HCT116 (cell line): Measurements from ENCODE around the gene SYNE1. TPM values are rescaled to one million over a fixed set of nuclear protein-coding genes. Genes with fewer than 3 reads are reported as not detected.

Experiments
- ATAC-seq: fragments of 200-7000 bp; cut with Tn5 transposase; 2 replicates; pipeline ENCODE4 v1.9.1; 2020; ENCODE audit warnings: mild to moderate bottlenecking, moderate library complexity
- BruUV-seq: library from RNA; stranded (reverse); fragments of 400-500 nt; replicated peaks from 2 replicates; lab custom pipeline; 2021; lab: Mats Ljungman, UMichigan
- CTCF ChIA-PET: fragments of 300-600 bp; sonication (Branson Sonifier 250); formaldehyde crosslinking; loops from one replicate; lab custom pipeline; 2021; ENCODE audit warnings: antibody characterized with exemption; lab: Charles Lee
- POLR2A ChIA-PET: fragments of 300-600, 350-600 bp; sonication (Branson Sonifier 250); formaldehyde crosslinking; loops from one replicate; lab custom pipeline; 2021; ENCODE audit warnings: antibody characterized with exemption; lab: Charles Lee
- RAD21 ChIA-PET, 2 experiments: fragments of 300-600 bp; sonication (Branson Sonifier 250); formaldehyde crosslinking; loops; one replicate each; lab custom pipeline; 2023; ENCODE audit warnings: low total read pairs in 2 of 2; ENCODE audit not compliant: uncharacterized antibody in 2 of 2, unreplicated experiment in 2 of 2, low non-redundant PET in 1 of 2; lab: Charles Lee
- DNase-seq: peaks from one replicate; pipeline ENCODE4 v3.0.0-alpha.2; 2010; ENCODE audit warnings: low read depth, low spot score
- H2AFZ ChIP-seq: fragments of 200-600 bp; shearing (Covaris generic), sonication (generic); 2 replicates; pipeline ENCODE4 v1.6.1; 2017; ENCODE audit warnings: low read depth, mixed run types, mixed read lengths, antibody characterized with exemption, low read length; ENCODE audit not compliant: poor library complexity, severe bottlenecking
- H3K27ac ChIP-seq: 2 replicates; pipeline ENCODE4 v1.5.1; 2012; ENCODE audit warnings: low read depth, low read length
- H3K27me3 ChIP-seq: fragments of 200-600 bp; sonication (generic); 2 replicates; pipeline ENCODE4 v1.6.1; 2016; ENCODE audit warnings: mixed run types, low read length, mixed read lengths; ENCODE audit not compliant: insufficient read depth
- H3K36me3 ChIP-seq, 2 experiments: fragments of 200-500 bp in 1 of 2; fragments of 200-600 bp in 1 of 2; sonication (Bioruptor generic) in 1 of 2; sonication (generic) in 1 of 2; 2 replicates each; pipeline versions ENCODE4 v1.5.1 to v1.6.1; 2014 to 2016; ENCODE audit warnings: low read length in 2 of 2, inconsistent platforms in 1 of 2, mixed read lengths in 1 of 2, mixed run types in 1 of 2; ENCODE audit not compliant: insufficient read depth in 2 of 2, control insufficient read depth in 1 of 2
- H3K4me1 ChIP-seq, 2 experiments: fragments of 200-600 bp in 1 of 2; sonication (generic) in 1 of 2; 2 replicates each; pipeline versions ENCODE4 v1.5.1 to v1.6.1; 2012 to 2017; ENCODE audit warnings: low read length in 2 of 2, inconsistent platforms in 1 of 2, mild to moderate bottlenecking in 1 of 2, mixed read lengths in 1 of 2, mixed run types in 1 of 2, moderate library complexity in 1 of 2; ENCODE audit not compliant: insufficient read depth in 2 of 2, control insufficient read depth in 1 of 2
- H3K4me2 ChIP-seq: fragments of 200-600 bp; sonication (generic); 2 replicates; pipeline ENCODE4 v1.6.1; 2017; ENCODE audit warnings: mixed run types, low read length, mixed read lengths
- H3K4me3 ChIP-seq, 2 experiments: fragments of 200-600 bp in 1 of 2; sonication (generic) in 1 of 2; replicated peaks in 1 of 2; 2 replicates each; pipeline ENCODE4 v1.5.1; 2011 to 2016; ENCODE audit warnings: low read length in 2 of 2, control low read depth in 1 of 2, low read depth in 1 of 2, mild to moderate bottlenecking in 1 of 2, mixed read lengths in 1 of 2, mixed run types in 1 of 2
- H3K79me2 ChIP-seq: fragments of 200-600 bp; sonication (generic); 2 replicates; pipeline ENCODE4 v1.6.1; 2017; ENCODE audit warnings: mild to moderate bottlenecking, mixed run types, low read length, moderate library complexity, mixed read lengths; ENCODE audit not compliant: insufficient read depth
- H3K9ac ChIP-seq: fragments of 200-600 bp; sonication (generic); 2 replicates; pipeline ENCODE4 v1.6.1; 2016; ENCODE audit warnings: low read length, mixed read lengths
- H3K9me2 ChIP-seq: fragments of 200-600 bp; sonication (generic), shearing (Covaris generic); 2 replicates; pipeline ENCODE4 v1.6.1; 2017; ENCODE audit warnings: mixed run types, mild to moderate bottlenecking, moderate library complexity; ENCODE audit not compliant: insufficient read depth
- H3K9me3 ChIP-seq, 2 experiments: fragments of 200-500 bp in 1 of 2; fragments of 200-600 bp in 1 of 2; sonication (Bioruptor generic) in 1 of 2; sonication (generic) in 1 of 2; 2 replicates each; pipeline ENCODE4 v1.6.1; 2014 to 2017; ENCODE audit warnings: low read length in 2 of 2, mixed read lengths in 2 of 2, inconsistent platforms in 1 of 2, low read depth in 1 of 2, mild to moderate bottlenecking in 1 of 2, mixed run types in 1 of 2, moderate library complexity in 1 of 2; ENCODE audit not compliant: control insufficient read depth in 1 of 2, insufficient read depth in 1 of 2
- H4K20me1 ChIP-seq: fragments of 200-600 bp; sonication (generic), shearing (Covaris generic); 2 replicates; pipeline ENCODE4 v1.6.1; 2017; ENCODE audit warnings: mixed run types, mild to moderate bottlenecking, moderate library complexity; ENCODE audit not compliant: insufficient read depth
- ELF1 ChIP-seq: IDR thresholded peaks from 2 replicates; pipeline ENCODE4 v1.6.1; 2012; ENCODE audit warnings: low read depth, borderline replicate concordance
- EZH2 ChIP-seq: fragments of 200-600 bp; sonication (generic); IDR thresholded peaks from 2 replicates; pipeline ENCODE4 v1.6.1; 2017; ENCODE audit warnings: antibody characterized with exemption, mixed run types
- EZH2phosphoT487 ChIP-seq: fragments of 200-600 bp; IDR thresholded peaks from 2 replicates; pipeline ENCODE4 v1.6.1; 2018; ENCODE audit warnings: antibody characterized with exemption, borderline replicate concordance
- JUND ChIP-seq: IDR thresholded peaks from 2 replicates; pipeline ENCODE4 v1.6.1; 2012
- SIN3A ChIP-seq: IDR thresholded peaks from 2 replicates; pipeline ENCODE4 v1.6.1; 2012; ENCODE audit warnings: low read depth
- SP1 ChIP-seq: IDR thresholded peaks from 2 replicates; pipeline ENCODE4 v1.6.1; 2012; ENCODE audit warnings: low read depth
- SRF ChIP-seq: IDR thresholded peaks from 2 replicates; pipeline ENCODE4 v1.6.1; 2012; ENCODE audit warnings: low read depth
- ZBTB33 ChIP-seq: IDR thresholded peaks from 2 replicates; pipeline ENCODE4 v1.6.1; 2011; ENCODE audit warnings: mild to moderate bottlenecking, low read length, moderate library complexity; ENCODE audit not compliant: insufficient replicate concordance; ENCODE audit errors: extremely low read depth
- ZFX ChIP-seq: fragments of 450-650 bp; IDR thresholded peaks from 2 replicates; pipeline ENCODE4 v1.6.1; 2017
- intact Hi-C: fragments of 100-400 bp; cut with micrococcal nuclease; formaldehyde crosslinking; loops from 2 replicates; pipeline ENCODE4 v1.10.0; 2022
- total RNA-seq: library from RNA; stranded (reverse); gene quantifications from one replicate; pipeline ENCODE4 v1.2.1, GENCODE V29; 2021; ENCODE audit not compliant: unreplicated experiment
- TF ChIP-seq, protein P1 (sequence below): IDR thresholded peaks from 2 replicates; pipeline ENCODE4 v1.6.1; 2012

Gene SYNE1
- total RNA-seq, 1 experiment from 2014 or later, result 5.4 TPM

GRCh38 chr6:152609125-152609670, 28.0 kb downstream of the SYNE1 start:
- no TSS peak for BruUV-seq
- ATAC-seq (no peak), DNase-seq (no peak)
- no peak overlapping the region for H3K4me2 ChIP-seq
- POLR2A ChIA-PET, result no interaction called here
- no peak overlapping the region for H2AFZ ChIP-seq
- no peaks in the 10 kb centered on the region for H3K27me3 ChIP-seq
- no peaks in the 10 kb centered on the region for H3K36me3 ChIP-seq
- no peaks in the 10 kb centered on the region for H3K4me1 ChIP-seq
- intact Hi-C loops, result no loop called here
- H3K79me2 ChIP-seq, result no peaks in the 10 kb centered on the region
- no peaks in the 10 kb centered on the region for H3K9me2 ChIP-seq
- no peak overlapping the region for H3K4me3 ChIP-seq
- H3K27ac ChIP-seq, result no peak overlapping the region
- CTCF ChIA-PET, result interaction anchor here (1.5 kb wide), 1 partner anchor 14 kb away, joined by 3 read pairs; no protein-coding TSS in a partner anchor
- H3K9me3 ChIP-seq, result no peaks in the 10 kb centered on the region
- TF ChIP-seq ZFX (no peak), SIN3A (no peak), EZH2phosphoT487 (no peak), JUND (no peak)
- H3K9ac ChIP-seq, result no peak overlapping the region
- RAD21 ChIA-PET, result no interaction called here
- H4K20me1 ChIP-seq, result no peaks in the 10 kb centered on the region

- BruUV-seq, result no TSS peak
- ChIA-PET CTCF (interaction anchor here (1.1 kb wide), 1 partner anchor 10 kb away, joined by 5 read pairs; no protein-coding TSS in a partner anchor), RAD21 (no interaction called here), POLR2A (no interaction called here)
- Histone ChIP-seq H3K36me3 (no peaks in the 10 kb centered on the region), H3K79me2 (no peaks in the 10 kb centered on the region), H3K4me3 (no peak overlapping the region), H3K4me1 (no peaks in the 10 kb centered on the region), H3K9ac (no peak overlapping the region), H3K9me3 (no peaks in the 10 kb centered on the region), H3K9me2 (no peaks in the 10 kb centered on the region), H3K27me3 (no peaks in the 10 kb centered on the region), H3K4me2 (no peak overlapping the region), H3K27ac (no peak overlapping the region), H4K20me1 (no peaks in the 10 kb centered on the region), H2AFZ (no peak overlapping the region)
- no peak for DNase-seq
- no peak for ATAC-seq
- TF ChIP-seq, protein P1, sequence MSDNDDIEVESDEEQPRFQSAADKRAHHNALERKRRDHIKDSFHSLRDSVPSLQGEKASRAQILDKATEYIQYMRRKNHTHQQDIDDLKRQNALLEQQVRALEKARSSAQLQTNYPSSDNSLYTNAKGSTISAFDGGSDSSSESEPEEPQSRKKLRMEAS, result no peak
- TF ChIP-seq EZH2phosphoT487 (no peak), ZBTB33 (no peak), ELF1 (no peak), SRF (no peak), SP1 (no peak), EZH2 (no peak)
- intact Hi-C loops, result no loop called here
Observed at GRCh38 chr6:152605941-152606340, 31.2 kb downstream of the SYNE1 start.
